SK-N-SH (cell line): ENCODE measurements around the gene EHMT2. TPM values are rescaled to one million over a fixed set of nuclear protein-coding genes. Genes with fewer than 3 reads are reported as not detected.

ENCODE experiments used
- CTCF ChIA-PET: fragments of 300-600, 350-600 bp; formaldehyde crosslinking; extraction: SDS; loops from one replicate; lab custom pipeline; 2021; lab: Yijun Ruan, JAX
- POLR2A ChIA-PET: fragments of 350-600 bp; sonication (Branson Sonifier 250); formaldehyde crosslinking; extraction: SDS; loops from one replicate; lab custom pipeline; 2020; ENCODE audit warnings: antibody characterized with exemption, inconsistent platforms; lab: Yijun Ruan, JAX
- DNase-seq: peaks from one replicate; pipeline ENCODE4 v3.0.0; 2012
- H2AFZ ChIP-seq: fragments of 200-600 bp; sonication (generic); 2 replicates; pipeline ENCODE4 v1.8.1; 2016; ENCODE audit warnings: antibody characterized with exemption, mild to moderate bottlenecking, low read depth
- H3F3A ChIP-seq: fragments of 200-600 bp; sonication (generic); replicated peaks from 2 replicates; pipeline ENCODE3; 2016; ENCODE audit warnings: antibody characterized with exemption, mild to moderate bottlenecking; ENCODE audit not compliant: insufficient read depth
- H3K27ac ChIP-seq, 2 experiments: fragments of 200-500 bp in 1 of 2; fragments of 200-600 bp in 1 of 2; sonication (Bioruptor generic) in 1 of 2; sonication (generic), shearing (Covaris generic) in 1 of 2; 2 replicates each; pipeline versions ENCODE4 v1.5.1 to v1.6.1; 2014 to 2016; ENCODE audit warnings: low read depth in 2 of 2, inconsistent platforms in 1 of 2, low read length in 1 of 2, mild to moderate bottlenecking in 1 of 2, mixed read lengths in 1 of 2
- H3K27me3 ChIP-seq: fragments of 200-600 bp; sonication (generic), shearing (Covaris generic); 2 replicates; pipeline ENCODE4 v1.6.1; 2016; ENCODE audit warnings: mixed run types; ENCODE audit not compliant: insufficient read depth
- H3K36me3 ChIP-seq, 2 experiments: fragments of 200-500 bp in 1 of 2; fragments of 200-600 bp in 1 of 2; sonication (Bioruptor generic) in 1 of 2; sonication (generic) in 1 of 2; replicated peaks in 1 of 2; 2 replicates each; pipeline versions ENCODE3 to v1.5.1; 2014 to 2016; ENCODE audit warnings: low read length in 1 of 2, mild to moderate bottlenecking in 1 of 2; ENCODE audit not compliant: insufficient read depth in 2 of 2, control insufficient read depth in 1 of 2
- H3K4me1 ChIP-seq, 2 experiments: fragments of 200-500 bp in 1 of 2; fragments of 200-600 bp in 1 of 2; sonication (Bioruptor generic) in 1 of 2; sonication (generic), shearing (Covaris generic) in 1 of 2; 2 replicates each; pipeline versions ENCODE4 v1.5.1 to v1.6.1; 2014 to 2016; ENCODE audit warnings: low read depth in 1 of 2, low read length in 1 of 2, mixed run types in 1 of 2; ENCODE audit not compliant: insufficient read depth in 2 of 2, control insufficient read depth in 1 of 2
- H3K4me2 ChIP-seq: fragments of 200-600 bp; sonication (generic), shearing (Covaris generic); 2 replicates; pipeline ENCODE4 v1.6.1; 2017; ENCODE audit warnings: mixed run types
- H3K4me3 ChIP-seq, 2 experiments: fragments of 200-500 bp in 1 of 2; fragments of 200-600 bp in 1 of 2; sonication (Bioruptor generic) in 1 of 2; sonication (generic), shearing (Covaris generic) in 1 of 2; 2 replicates each; pipeline versions ENCODE4 v1.5.1 to v1.8.1; 2014 to 2016; ENCODE audit warnings: low read depth in 2 of 2, inconsistent platforms in 1 of 2, low read length in 1 of 2, mild to moderate bottlenecking in 1 of 2, mixed read lengths in 1 of 2, moderate library complexity in 1 of 2
- H3K79me2 ChIP-seq: fragments of 200-600 bp; sonication (generic); 2 replicates; pipeline ENCODE4 v1.8.1; 2017; ENCODE audit warnings: mild to moderate bottlenecking; ENCODE audit not compliant: insufficient read depth
- H3K9ac ChIP-seq: fragments of 200-600 bp; sonication (generic); 2 replicates; pipeline ENCODE4 v1.6.1; 2017; ENCODE audit warnings: mixed run types
- H3K9me2 ChIP-seq: fragments of 200-600 bp; sonication (generic); 2 replicates; pipeline ENCODE4 v1.6.1; 2017; ENCODE audit warnings: mixed run types
- H3K9me3 ChIP-seq: fragments of 200-600 bp; sonication (generic); 2 replicates; pipeline ENCODE4 v1.6.1; 2017; ENCODE audit warnings: mixed run types, mild to moderate bottlenecking, moderate library complexity
- H4K20me1 ChIP-seq: fragments of 200-600 bp; sonication (generic); 2 replicates; pipeline ENCODE4 v1.6.1; 2017; ENCODE audit warnings: mild to moderate bottlenecking, mixed run types; ENCODE audit not compliant: insufficient read depth
- CTCF ChIP-seq: fragments of 200-600 bp; sonication (generic); IDR thresholded peaks from 2 replicates; pipeline ENCODE4 v1.6.1; 2017; ENCODE audit warnings: antibody characterized with exemption, mild to moderate bottlenecking, moderate library complexity
- ELF1 ChIP-seq: IDR thresholded peaks from 2 replicates; pipeline ENCODE4 v1.4.0; 2012
- FOXM1 ChIP-seq: IDR thresholded peaks from 2 replicates; pipeline ENCODE4 v1.4.0; 2012; ENCODE audit warnings: low read depth, mild to moderate bottlenecking
- JUND ChIP-seq: IDR thresholded peaks from 2 replicates; pipeline ENCODE4 v1.4.0; 2012
- MAX ChIP-seq: IDR thresholded peaks from 2 replicates; pipeline ENCODE4 v1.4.0; 2012; ENCODE audit warnings: low read depth
- MEF2A ChIP-seq: IDR thresholded peaks from 2 replicates; pipeline ENCODE4 v1.4.0; 2012; ENCODE audit warnings: low read depth, borderline replicate concordance
- MXI1 ChIP-seq: IDR thresholded peaks from 2 replicates; pipeline ENCODE4 v1.6.1; 2012; ENCODE audit warnings: mild to moderate bottlenecking, low read depth, low read length, improper control_type of control experiment
- NFIC ChIP-seq: IDR thresholded peaks from 2 replicates; pipeline ENCODE4 v1.4.0; 2012; ENCODE audit warnings: borderline replicate concordance
- NRF1 ChIP-seq: IDR thresholded peaks from 2 replicates; pipeline ENCODE4 v1.6.1; 2012; ENCODE audit warnings: low read depth, mild to moderate bottlenecking, low read length
- PBX3 ChIP-seq: IDR thresholded peaks from 2 replicates; pipeline ENCODE4; 2012
- POLR2AphosphoS5 ChIP-seq: IDR thresholded peaks from 2 replicates; pipeline ENCODE4 v1.6.1; 2012; ENCODE audit warnings: low read depth, low read length
- RCOR1 ChIP-seq: fragments of 150-350 bp; IDR thresholded peaks from 2 replicates; pipeline ENCODE4 v1.6.1; 2017; ENCODE audit warnings: antibody characterized with exemption, low read length
- RFX5 ChIP-seq: IDR thresholded peaks from 2 replicates; pipeline ENCODE4 v1.6.1; 2012; ENCODE audit warnings: mild to moderate bottlenecking, improper control_type of control experiment, low read length
- RXRA ChIP-seq: IDR thresholded peaks from 2 replicates; pipeline ENCODE4 v1.4.0; 2012; ENCODE audit warnings: low read depth, mild to moderate bottlenecking, borderline replicate concordance
- SIN3A ChIP-seq: IDR thresholded peaks from 2 replicates; pipeline ENCODE4 v1.6.1; 2012; ENCODE audit warnings: low read depth, mild to moderate bottlenecking, low read length, moderate library complexity, borderline replicate concordance
- SMC3 ChIP-seq: IDR thresholded peaks from 2 replicates; pipeline ENCODE4 v1.6.1; 2012; ENCODE audit warnings: low read depth, low read length, improper control_type of control experiment
- TAF1 ChIP-seq: IDR thresholded peaks from 2 replicates; pipeline ENCODE4 v1.6.1; 2012; ENCODE audit warnings: low read depth, mild to moderate bottlenecking, low read length, moderate library complexity, borderline replicate concordance
- TCF12 ChIP-seq: IDR thresholded peaks from 2 replicates; pipeline ENCODE4 v1.4.0; 2012
- USF1 ChIP-seq: IDR thresholded peaks from 2 replicates; pipeline ENCODE4 v1.4.0; 2012; ENCODE audit warnings: low read depth, borderline replicate concordance
- USF2 ChIP-seq: fragments of 150-350 bp; IDR thresholded peaks from 2 replicates; pipeline ENCODE4 v1.6.1; 2017; ENCODE audit warnings: antibody characterized with exemption, low read length, low read depth, borderline replicate concordance
- WGBS: methylation state at CpG from one replicate; pipeline ENCODE4 v1.1.6; 2017; ENCODE audit warnings: low lambda C conversion rate; 5-methylcytosine and 5-hydroxymethylcytosine counted together
- polyA plus RNA-seq, 3 experiments: library from polyadenylated mRNA; depleted of rRNA; stranded (reverse); fragments of >200 nt; gene quantifications; 2 replicates each; pipeline ENCODE4 v1.2.3, GENCODE V29; 2012
- TF ChIP-seq, protein P1 (sequence below): IDR thresholded peaks from 2 replicates; pipeline ENCODE4 v1.6.1; 2012; ENCODE audit warnings: mild to moderate bottlenecking, low read depth, low read length, moderate library complexity

EHMT2 gene
- polyA plus RNA-seq, 1 of the 3 experiments (the other 2 are of a cell fraction): 72.0 TPM

DNA sequence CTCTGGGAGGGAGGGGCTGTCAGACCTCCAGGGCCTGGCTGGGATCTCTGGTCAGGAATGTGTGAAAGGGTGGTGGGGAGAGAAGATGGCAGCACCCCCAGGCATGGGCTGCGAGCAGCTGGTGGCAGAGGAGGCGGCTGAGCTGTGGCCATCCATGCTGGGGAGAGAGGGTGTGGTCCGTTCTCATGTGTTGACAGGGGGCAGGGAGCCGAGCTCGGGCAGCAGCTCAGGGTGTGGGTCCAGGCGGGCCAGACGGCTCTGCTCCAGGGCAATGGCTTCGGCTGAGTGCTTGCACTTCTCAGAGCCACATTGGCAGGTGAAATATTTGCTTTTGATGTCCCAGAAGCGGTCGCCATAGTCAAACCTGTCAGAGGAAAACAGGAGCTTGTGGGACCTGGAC lies 17.6 kb downstream of the EHMT2 start:
- Histone ChIP-seq H4K20me1 (no peaks in the 10 kb centered on the region), H3K4me2 (no peak overlapping the region), H3K27ac (no peak overlapping the region), H3F3A (peaks cover 5% of the 10 kb centered on the region), H3K27me3 (no peaks in the 10 kb centered on the region), H2AFZ (no peak overlapping the region), H3K4me1 (no peaks in the 10 kb centered on the region), H3K36me3 (peaks cover 0 to 46% of the 10 kb centered on the region in 2 experiments)
- POLR2A ChIA-PET: interaction anchor here (0.9 kb wide), 1 partner anchor 16 kb away, joined by 4 read pairs; no protein-coding TSS in a partner anchor
- CTCF ChIA-PET: interaction anchor here (1.1 to 1.6 kb wide), 2 partner anchors 10 to 16 kb away, joined by 5 to 7 read pairs; no protein-coding TSS in a partner anchor
- WGBS: 90% methylated on average over 8 of the region's 10 CpGs
- TF ChIP-seq MXI1 (no peak), MAX (no peak), ELF1 (no peak), USF1 (no peak), MEF2A (no peak), USF2 (no peak), POLR2AphosphoS5 (no peak), SMC3 (no peak)
- TF ChIP-seq, all 33 proteins: peak for 0
- DNase-seq: no peak
- Histone ChIP-seq H3K79me2 (no peaks in the 10 kb centered on the region), H3K9me3 (no peaks in the 10 kb centered on the region), H3K9me2 (no peaks in the 10 kb centered on the region), H3K4me3 (no peak overlapping the region), H3K9ac (no peak overlapping the region)

- Histone ChIP-seq H3K27me3 (no peaks in the 10 kb centered on the region), H3K4me2 (no peak overlapping the region), H3K9ac (no peak overlapping the region), H3K4me1 (no peaks in the 10 kb centered on the region), H4K20me1 (no peaks in the 10 kb centered on the region), H3F3A (peaks cover 5% of the 10 kb centered on the region), H3K9me3 (no peaks in the 10 kb centered on the region), H3K79me2 (no peaks in the 10 kb centered on the region), H3K9me2 (no peaks in the 10 kb centered on the region), H3K36me3 (peaks cover 0 to 39% of the 10 kb centered on the region in 2 experiments), H2AFZ (no peak overlapping the region), H3K4me3 (no peak overlapping the region), H3K27ac (no peak overlapping the region)
- TF ChIP-seq RCOR1 (no peak), CTCF (no peak), TCF12 (no peak), TAF1 (no peak), POLR2AphosphoS5 (no peak), NRF1 (no peak), MXI1 (no peak), PBX3 (no peak), NFIC (no peak), FOXM1 (no peak), JUND (no peak), RFX5 (no peak), SIN3A (no peak), RXRA (no peak)
- TF ChIP-seq, protein P1, sequence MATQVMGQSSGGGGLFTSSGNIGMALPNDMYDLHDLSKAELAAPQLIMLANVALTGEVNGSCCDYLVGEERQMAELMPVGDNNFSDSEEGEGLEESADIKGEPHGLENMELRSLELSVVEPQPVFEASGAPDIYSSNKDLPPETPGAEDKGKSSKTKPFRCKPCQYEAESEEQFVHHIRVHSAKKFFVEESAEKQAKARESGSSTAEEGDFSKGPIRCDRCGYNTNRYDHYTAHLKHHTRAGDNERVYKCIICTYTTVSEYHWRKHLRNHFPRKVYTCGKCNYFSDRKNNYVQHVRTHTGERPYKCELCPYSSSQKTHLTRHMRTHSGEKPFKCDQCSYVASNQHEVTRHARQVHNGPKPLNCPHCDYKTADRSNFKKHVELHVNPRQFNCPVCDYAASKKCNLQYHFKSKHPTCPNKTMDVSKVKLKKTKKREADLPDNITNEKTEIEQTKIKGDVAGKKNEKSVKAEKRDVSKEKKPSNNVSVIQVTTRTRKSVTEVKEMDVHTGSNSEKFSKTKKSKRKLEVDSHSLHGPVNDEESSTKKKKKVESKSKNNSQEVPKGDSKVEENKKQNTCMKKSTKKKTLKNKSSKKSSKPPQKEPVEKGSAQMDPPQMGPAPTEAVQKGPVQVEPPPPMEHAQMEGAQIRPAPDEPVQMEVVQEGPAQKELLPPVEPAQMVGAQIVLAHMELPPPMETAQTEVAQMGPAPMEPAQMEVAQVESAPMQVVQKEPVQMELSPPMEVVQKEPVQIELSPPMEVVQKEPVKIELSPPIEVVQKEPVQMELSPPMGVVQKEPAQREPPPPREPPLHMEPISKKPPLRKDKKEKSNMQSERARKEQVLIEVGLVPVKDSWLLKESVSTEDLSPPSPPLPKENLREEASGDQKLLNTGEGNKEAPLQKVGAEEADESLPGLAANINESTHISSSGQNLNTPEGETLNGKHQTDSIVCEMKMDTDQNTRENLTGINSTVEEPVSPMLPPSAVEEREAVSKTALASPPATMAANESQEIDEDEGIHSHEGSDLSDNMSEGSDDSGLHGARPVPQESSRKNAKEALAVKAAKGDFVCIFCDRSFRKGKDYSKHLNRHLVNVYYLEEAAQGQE: no peak
- WGBS: 93% methylated on average over 13 of the region's 13 CpGs
- CTCF ChIA-PET: no interaction called here
- DNase-seq: no peak
- POLR2A ChIA-PET: no interaction called here
Observed at GRCh38 chr6:31879143-31879542, 18.4 kb downstream of the EHMT2 start.
